GM21526 (cell line): Measurements from ENCODE around the gene DRC7.
"Not testable (repeated sequence)": the region's sequence is repeated elsewhere in the genome, so short reads cannot be mapped to it uniquely, and the experiment has no call there.

Experiments
- ATAC-seq: cut with Tn5 transposase; IDR thresholded peaks from one replicate; pipeline ENCODE4 v1.9.1; 2021; ENCODE audit warnings: moderate library complexity; ENCODE audit not compliant: unreplicated experiment, low FRiP score

Gene DRC7

GRCh38 chr16:57774705-57775285 is 80.2 kb downstream of the DRC7 start:
- no peak for ATAC-seq

- no peak for ATAC-seq
These were observed 81.3 kb downstream of the DRC7 start for GRCh38 chr16:57775661-57776469.

GRCh38 chr16:57778658-57779057 is 84.1 kb downstream of the DRC7 start:
- ATAC-seq, result no peak

DNA sequence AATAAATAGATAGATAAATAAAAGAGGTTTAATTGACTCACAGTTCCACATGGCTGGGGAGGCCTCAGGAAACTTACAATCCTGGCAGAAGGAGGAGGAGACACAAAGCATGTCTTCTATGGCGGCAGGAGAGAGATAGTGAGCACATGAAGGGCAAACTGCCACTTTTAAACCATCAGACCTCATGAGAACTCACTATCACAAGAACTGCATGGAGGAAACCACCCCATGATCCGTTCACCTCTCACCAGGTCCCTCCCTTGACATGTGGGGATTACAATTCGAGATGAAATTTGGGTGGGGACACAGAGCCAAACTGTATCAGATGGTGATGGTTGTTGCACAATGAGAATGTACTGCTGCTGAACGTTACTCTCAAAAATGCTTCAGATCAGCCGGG is 85.2 kb downstream of the DRC7 start:
- not testable (repeated sequence) for ATAC-seq

DNA sequence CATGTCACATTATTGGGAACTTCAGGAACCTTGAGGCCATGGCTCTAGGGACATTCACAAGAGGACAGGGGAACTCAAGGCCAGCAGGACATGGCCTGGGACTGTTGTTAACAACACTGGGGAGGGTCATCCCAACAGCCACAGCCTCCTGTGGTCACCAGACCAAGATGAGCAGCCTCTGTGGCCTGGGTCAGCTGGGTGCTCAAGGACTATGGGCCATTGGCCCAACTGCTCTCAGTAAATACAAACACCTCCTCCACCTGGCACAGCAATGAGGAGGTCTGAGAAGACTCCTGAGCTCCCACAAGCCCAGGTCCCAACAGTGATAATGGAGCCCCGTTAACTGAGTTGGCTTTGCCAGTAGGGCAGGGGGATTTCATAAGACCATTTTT is 86.7 kb downstream of the DRC7 start:
- no peak for ATAC-seq
